DMS153 treated with DMSO at 0.1 percent for 48 hours (cell line): ENCODE results near the gene ADAMTS16.
"Not testable (repeated sequence)": the region's sequence is repeated elsewhere in the genome, so short reads cannot be mapped to it uniquely, and the experiment has no call there.

Source experiments
- DNase-seq: peaks from one replicate; lab custom pipeline; 2025; ENCODE audit not compliant: unreplicated experiment; lab: John Stamatoyannopoulos, UW

Gene ADAMTS16, protein sequence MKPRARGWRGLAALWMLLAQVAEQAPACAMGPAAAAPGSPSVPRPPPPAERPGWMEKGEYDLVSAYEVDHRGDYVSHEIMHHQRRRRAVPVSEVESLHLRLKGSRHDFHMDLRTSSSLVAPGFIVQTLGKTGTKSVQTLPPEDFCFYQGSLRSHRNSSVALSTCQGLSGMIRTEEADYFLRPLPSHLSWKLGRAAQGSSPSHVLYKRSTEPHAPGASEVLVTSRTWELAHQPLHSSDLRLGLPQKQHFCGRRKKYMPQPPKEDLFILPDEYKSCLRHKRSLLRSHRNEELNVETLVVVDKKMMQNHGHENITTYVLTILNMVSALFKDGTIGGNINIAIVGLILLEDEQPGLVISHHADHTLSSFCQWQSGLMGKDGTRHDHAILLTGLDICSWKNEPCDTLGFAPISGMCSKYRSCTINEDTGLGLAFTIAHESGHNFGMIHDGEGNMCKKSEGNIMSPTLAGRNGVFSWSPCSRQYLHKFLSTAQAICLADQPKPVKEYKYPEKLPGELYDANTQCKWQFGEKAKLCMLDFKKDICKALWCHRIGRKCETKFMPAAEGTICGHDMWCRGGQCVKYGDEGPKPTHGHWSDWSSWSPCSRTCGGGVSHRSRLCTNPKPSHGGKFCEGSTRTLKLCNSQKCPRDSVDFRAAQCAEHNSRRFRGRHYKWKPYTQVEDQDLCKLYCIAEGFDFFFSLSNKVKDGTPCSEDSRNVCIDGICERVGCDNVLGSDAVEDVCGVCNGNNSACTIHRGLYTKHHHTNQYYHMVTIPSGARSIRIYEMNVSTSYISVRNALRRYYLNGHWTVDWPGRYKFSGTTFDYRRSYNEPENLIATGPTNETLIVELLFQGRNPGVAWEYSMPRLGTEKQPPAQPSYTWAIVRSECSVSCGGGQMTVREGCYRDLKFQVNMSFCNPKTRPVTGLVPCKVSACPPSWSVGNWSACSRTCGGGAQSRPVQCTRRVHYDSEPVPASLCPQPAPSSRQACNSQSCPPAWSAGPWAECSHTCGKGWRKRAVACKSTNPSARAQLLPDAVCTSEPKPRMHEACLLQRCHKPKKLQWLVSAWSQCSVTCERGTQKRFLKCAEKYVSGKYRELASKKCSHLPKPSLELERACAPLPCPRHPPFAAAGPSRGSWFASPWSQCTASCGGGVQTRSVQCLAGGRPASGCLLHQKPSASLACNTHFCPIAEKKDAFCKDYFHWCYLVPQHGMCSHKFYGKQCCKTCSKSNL

DNA sequence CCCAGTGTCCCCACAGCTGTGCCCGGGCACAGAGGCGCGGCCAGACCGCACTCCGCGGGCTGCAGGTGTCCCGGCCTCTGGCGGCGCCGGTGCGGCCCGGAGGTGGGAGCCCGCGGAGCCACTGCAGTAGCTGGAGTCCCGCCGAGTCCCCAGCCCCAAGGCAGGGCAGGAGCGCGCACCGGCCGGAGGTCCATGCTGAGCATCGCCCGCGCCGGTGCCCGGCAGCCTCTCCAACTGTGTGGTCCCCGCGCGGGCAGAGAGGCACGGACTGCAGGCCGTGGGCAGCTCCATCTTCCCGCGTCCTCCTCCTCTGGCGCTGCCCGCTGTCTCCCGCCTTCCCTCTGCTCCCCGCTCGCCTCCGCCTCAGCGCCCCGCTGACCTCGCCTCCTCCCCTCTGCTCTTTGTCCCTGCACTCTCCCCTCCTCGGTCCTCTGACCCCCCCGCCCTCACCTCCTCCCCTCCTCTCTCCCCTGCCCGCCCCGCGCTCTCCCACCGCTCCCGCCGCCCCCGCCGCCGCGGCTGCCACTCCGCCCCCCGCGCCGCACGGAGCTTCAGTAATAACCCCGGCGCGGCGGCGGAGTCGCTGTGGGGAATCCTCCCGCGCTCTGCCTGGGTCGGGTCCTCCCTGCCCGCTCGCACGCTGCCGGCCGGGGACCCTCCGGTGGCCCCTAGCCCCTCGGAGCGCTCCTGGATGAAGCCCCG is at the start of gene ADAMTS16:
TSS of gene ADAMTS16 (plus strand) at position 554 of the 702 bp plus-strand sequence. CDS start at position 692, 138 bp downstream.
- no peak for DNase-seq

DNA sequence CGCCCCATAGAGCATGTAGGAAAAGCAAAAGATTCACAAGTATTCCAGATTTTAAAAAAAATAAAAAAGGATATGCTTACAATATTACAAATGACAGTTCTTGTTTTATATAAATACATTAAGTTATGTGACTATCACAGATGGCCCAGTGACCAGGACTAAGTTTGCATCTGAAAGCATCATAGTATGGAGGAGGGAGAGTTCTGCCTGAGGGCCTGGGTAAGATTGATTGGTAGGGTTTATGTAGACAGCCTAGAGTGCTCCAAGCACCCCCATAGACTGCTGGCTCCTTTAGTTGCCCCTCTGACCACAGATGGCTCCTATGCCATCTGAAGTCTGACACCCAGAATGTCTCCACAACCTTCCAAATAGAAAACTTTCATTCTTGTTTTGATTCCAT is 48.0 kb upstream of the ADAMTS16 start:
- DNase-seq = no peak

DNA sequence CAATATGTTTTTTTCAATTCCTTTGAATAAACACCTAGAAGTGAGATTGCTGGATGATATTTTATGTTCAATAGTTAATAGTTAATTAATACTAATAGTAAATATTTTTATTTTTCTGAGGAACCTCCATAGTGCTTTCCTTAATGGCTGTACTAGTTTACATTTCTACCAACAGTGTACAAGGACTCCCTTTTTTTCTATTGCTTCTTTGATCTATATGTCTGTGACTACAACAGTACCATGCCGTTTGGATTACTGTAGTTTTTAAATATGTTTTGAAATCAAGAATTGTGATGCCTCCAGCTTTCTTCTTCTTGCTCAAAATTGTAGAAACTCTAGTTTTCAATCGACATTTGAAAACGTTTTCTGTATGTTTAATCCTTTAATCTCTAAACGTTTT is 39.5 kb upstream of the ADAMTS16 start:
- DNase-seq = no peak

DNA sequence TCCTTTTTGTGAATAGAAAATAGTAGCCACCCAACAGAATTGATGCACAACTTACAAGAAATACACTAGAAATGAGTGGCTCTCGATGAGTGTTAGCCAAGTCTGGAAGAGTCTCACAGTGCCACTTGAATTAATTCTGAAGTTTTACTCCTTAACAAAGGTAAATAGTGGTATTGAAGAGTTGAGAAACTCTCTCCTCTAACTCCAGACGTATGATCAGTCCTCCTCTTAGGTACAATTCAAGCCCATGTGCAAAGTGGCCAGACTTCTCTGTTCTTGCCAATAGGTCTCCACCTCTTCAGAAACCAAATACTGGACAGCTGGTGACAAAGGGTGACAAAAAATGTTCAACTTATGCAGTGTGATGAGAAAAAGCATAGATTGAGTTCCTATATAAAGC is 38.5 kb upstream of the ADAMTS16 start:
- no peak for DNase-seq

DNA sequence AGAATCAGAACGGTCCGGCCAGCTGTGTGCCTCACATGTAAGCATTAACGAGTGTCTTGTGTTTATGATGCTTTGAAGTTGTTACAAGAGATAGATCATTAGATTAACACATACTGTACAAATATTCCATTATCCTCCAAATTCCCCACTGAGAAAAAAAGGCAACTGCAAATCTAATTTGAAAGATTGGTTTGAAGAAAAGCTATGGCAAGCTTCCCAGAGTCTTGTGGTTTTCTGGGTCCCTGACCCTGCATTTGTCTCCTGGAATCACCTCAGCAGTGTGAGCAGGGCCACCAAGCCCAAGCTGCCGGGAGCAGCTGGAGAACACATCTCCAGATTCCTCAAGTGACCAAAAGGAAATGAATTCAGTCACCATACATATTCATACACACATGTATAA is 36.9 kb upstream of the ADAMTS16 start:
- DNase-seq = no peak

DNA sequence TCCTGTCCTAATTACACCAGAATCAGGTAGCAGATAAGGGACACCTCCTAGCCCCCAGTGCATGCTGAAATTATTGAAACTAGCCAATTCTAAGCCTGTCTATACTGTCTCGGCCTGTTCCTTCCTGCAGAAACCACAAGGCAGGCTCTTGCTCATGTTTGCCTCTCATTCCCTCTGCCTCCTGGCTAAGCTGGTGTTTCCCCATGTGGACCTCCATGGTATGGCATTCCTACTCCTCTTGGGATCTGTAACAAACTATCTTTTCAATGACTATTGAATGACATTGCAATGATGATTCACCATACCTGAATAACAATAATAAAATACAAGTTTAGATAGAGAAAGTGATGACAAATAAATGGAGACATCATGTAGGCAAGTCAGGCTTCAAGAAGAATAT is 35.6 kb upstream of the ADAMTS16 start:
- no peak for DNase-seq

DNA sequence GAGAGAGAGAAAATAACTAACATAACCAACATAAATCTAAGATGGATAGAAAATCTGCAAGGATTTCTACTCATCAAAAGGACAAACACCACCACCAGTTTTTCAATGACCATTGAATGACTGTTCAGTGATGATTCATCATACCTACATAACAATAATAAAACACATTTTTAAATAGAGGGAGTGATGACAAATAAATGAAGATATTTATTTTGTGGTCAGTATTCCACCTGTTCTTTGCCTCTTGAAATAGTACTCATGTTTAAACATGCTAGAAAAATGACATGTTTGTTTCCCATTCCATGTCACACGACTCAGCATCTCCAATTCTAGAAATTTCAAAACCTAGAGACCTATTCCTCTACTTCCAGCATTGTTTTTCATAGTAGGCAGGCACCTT is 34.6 kb upstream of the ADAMTS16 start:
- no peak for DNase-seq

DNA sequence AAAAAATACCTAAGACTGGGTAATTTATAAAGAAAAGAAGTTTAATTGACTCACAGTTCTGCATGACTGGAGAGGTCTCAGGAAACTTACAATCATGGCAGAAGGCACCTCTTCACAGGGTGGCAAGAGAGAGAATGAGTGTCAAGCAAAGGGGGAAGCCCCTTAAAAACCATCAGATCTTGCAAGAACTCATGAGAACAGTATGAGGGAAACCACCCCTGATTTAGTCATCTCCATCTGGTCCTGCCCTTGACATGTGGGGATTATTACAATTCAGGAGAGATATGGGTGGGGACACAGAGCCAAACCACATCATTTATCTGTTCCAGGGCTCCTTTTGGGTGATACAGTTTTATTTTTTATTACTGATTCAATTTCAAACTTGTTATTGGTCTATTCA is 23.2 kb upstream of the ADAMTS16 start:
- no peak for DNase-seq

DNA sequence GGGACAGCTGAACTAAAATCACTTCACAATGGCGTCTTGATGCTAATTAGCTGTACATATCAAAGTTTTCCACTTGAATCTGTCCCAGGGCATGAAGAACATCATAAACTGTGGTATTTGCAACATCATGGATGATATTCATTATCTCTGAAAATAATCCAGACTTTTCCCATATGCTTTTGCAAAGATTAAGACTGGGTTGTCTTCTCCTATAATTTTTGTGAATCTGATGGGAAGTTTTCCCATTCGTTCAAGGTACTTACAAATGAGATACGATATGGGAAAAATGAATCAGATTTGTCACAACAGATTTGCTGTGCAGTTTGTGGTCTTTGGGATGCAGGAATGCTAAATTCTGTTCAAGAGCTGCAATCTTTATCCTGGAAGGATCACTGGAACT is 17.4 kb upstream of the ADAMTS16 start:
- no peak for DNase-seq

DNA sequence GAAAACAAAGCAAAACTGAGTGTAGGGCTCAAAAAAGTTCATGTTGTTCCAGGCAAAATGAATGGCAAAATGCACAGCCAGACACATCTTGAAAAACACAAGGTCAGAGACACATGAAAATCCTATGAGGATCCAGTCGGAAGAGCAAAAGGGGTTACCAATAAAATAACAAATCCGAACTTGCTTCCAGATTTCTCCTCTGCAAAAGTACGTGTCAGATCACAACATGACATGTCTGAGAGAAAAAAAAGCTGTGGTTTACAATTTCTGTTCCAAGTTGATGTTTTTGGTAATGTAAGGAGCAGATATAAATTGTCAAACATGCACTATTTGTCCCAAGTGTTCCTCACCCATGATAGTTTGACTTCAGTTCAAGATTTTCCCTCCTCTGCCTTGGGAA is 15.9 kb upstream of the ADAMTS16 start:
- DNase-seq = no peak

DNA sequence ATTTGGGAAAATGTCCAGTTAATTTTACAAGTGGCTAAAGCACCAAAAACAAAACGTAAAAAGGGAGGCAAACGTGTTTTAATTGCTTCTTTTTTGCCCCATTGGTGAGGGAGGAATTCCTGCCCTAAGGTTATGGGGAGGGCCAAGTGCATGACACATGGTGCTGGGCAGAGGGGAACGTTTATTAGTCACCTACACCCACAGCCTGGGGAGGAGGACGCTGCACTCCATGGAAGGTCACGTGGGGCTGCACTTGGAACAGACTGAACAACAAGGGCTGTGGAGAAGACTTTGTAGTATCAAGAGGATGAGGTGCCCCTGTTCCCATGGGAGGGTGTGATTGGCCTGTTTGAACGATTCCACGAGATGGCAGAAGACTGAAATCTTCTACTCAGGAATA is 13.7 kb upstream of the ADAMTS16 start:
- no peak for DNase-seq

DNA sequence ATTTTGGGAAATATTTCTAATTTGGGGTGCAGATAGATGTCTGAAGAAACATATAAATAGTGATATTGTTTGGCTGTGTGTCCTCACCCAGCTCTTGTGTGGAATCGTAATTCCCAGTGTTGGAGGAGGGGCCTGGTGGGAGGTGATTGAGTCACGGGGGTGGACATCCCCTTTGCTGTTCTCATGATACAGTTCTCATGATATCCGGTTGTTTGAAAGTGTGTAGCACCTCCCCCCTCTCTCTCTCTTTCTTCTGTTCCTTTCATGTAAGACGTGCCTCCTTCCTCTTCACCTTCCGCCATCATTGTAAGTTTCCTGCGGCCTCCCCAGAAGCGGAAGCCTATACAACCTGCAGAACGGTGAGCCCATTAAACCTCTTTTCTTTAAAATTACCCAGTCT is 11.4 kb upstream of the ADAMTS16 start:
- no peak for DNase-seq

DNA sequence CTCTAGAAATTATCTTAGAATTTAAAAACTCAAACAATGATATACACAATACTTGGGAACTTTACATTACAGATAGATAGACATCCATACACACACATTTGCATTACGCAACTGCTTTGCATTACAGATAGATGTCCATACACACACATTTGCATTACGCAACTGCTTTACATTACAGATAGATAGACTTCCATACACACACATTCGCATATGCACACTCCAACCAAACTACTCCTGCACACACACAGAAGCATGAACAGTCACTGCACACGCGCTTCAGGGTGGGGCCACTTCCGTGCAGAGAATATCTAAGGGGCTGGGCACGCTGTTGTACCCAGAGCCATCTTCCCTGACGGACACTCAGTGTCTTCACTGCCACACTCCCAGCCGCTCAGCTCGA is 7.9 kb upstream of the ADAMTS16 start:
- no peak for DNase-seq

DNA sequence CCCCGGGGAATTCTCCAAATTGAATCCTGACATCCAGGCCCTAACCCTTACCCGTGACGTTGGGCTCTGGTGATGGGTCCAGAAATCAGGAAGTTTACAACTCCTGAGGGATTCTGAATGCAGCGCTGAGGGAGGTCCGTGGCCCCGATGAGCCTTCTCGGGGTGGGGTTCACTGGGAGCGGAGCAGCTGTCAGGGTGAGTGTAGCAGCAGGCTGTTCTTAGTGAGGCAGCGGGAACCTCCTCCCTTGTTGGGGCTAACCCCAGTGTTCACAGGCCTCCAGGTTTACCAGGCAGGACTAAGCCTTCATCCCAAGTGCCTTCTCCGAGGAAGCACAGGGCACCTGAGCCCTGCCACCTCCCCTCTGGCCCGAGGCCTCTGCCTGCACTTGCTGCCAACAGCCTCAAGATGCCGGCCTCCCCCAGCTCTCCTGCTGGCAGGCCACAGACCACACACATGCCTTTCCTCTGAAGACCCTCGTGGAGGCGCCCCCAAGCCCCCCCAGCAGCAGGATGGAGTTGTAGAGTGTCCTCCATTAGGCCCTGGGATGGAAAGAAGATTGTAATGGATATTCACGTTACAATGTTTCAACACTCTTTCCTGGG is 7.3 kb upstream of the ADAMTS16 start:
- DNase-seq = no peak

DNA sequence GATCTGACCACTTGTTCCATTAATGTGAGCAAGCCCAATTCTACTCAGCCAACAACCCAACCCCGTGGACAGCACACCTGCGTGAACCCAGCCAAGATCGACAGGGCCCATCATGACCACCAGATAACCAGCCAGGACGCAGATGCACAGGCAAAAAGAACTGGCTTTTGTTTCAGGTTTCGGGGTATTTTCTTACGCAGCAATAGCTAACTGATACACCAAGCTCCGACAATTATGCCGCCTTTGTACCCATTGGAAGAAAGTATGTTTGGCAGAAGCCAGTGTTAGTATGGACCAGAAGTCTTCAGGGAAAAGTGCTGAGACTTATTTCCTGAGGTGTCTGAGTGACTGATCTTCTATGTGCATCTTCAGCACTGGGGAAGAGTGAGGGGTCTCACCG is 6.0 kb upstream of the ADAMTS16 start:
- no peak for DNase-seq

DNA sequence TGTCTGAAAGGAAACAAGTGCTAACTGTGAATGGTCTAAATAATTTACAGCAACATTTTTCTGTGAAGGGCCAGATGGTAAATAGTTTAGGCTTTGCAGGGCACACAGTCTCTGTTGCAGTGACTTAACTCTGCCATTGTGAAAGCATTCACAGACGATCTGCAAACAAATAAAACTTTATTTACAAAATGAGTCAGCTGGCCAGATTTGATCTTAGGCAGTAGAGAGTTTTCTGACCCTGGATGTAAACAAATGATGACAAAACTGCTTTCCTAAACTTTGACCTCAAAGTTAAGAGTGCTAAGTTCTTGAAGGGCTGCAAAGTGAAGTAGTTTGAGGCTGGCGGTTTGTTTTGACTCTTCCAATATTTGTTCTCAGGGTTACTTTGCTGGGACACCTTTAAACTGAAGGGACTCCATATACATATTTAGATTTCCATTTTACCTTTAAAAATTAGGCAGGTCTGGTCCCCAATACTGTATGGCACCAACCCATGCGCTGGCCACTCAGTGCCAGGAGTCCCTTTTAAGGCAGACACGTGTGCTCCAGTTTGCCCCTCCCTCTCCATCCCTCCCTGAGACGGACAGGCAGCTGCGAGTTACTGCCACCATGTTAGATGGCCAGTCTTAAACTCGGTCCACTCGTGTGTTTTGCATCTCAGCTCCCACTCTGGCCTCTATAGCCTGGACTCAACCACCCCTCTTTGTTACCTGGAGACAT is 4.0 kb upstream of the ADAMTS16 start:
- no peak for DNase-seq

DNA sequence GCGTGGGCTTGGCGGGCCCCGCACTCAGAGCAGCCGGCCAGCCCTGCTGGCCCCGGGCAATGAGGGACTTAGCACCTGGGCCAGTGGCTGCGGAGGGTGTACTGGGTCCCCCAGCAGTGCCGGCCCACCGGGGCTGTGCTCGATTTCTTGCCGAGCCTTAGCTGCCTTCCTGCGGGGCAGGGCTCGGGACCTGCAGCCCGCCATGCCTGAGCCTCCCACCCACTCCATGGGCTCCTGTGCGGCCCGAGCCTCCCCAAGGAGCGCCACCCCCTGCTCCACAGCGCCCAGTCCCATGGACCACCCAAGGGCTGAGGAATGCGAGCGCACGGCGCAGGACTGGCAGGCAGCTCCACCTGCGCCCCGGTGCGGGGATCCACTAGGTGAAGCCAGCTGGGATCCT is 2.3 kb upstream of the ADAMTS16 start:
- not testable (repeated sequence) for DNase-seq

DNA sequence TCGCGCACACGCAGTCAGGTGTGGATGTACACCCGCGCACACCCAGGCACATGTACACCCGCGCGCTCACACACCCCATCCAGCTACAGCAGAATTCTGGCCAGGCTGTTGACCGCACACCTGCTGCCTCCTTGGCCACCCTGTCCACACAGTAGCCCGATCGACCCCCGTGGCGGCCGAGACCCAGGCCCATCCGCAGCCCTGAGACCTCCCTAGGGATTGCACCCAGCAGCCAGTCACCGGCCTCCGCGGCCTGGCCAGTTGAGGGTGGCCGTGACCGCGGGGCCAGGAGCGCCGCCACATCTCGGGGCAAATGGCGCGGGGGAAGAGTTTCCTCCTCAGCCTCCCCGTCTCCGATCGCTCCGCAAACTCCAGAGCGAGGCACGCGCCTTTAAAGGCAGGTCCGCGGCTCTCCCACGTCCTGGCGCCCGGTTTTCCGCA is 774 bp upstream of the ADAMTS16 start:
- DNase-seq = no peak

DNA sequence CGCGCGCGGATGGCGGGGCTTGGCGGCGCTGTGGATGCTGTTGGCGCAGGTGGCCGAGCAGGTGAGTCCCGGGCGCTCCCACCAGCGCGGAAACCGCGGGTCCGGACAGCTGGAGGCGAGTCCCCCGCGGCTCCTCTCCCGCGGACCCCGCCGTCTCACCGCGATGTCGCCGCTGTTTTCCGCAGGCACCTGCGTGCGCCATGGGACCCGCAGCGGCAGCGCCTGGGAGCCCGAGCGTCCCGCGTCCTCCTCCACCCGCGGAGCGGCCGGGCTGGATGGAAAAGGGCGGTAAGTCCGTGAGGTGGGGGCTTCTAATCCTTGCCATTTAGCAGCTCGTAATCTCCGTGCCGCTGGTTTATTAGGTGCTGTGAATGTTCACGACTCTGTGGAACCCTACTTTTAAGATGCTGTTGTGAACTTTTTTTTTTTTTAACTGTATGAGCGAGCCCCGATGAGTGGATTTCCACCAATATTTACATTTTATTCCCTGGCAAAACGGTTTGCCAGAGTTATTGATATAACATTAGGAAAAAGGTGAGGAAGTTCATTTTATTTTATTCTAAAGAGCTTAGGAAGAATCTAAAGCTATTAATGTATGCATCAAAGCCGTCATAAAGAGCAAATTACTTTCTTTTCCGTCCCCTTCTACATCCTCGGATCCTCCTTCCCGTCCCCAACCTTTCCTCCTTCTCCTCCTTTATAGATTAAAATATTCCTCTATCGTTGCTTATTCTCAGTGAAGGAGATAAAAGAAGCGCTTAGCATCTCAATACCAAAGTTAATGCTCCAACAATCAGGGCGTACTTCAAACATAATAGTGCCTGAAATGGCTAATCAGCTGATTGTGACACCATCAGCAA is 579 bp downstream of the ADAMTS16 start:
- no peak for DNase-seq
